ENCODE measurements around the gene MSMO1. TPM values are rescaled to one million over a fixed set of nuclear protein-coding genes. Genes with fewer than 3 reads are reported as not detected.

MSMO1 gene
- polyA plus RNA-seq, 1 donor (not counting 4 experiments of a cell fraction or from before 2014, with no cell fraction given) = 541 TPM

- H3K9me3 ChIP-seq (ENCODE audit: control insufficient read depth, low read depth, low read length) = no peaks in the 10 kb centered on the region
- DNase-seq (ENCODE audit: low read depth, low spot score) (no peak), FAIRE-seq (no peak)
- H3K4me1 ChIP-seq (ENCODE audit: control insufficient read depth, extremely low read depth, insufficient read depth, low read length) = peaks cover 1% of the 10 kb centered on the region
- no peak overlapping the region for H3K4me2 ChIP-seq (ENCODE audit: control insufficient read depth, extremely low read depth, insufficient read depth, low read depth, low read length)
- TF ChIP-seq CTCF (optimal IDR thresholded peaks at IDR 0.05 in 1 of 3, IDR thresholded peaks at IDR 0.05 in 1 of 3, conservative IDR thresholded peaks at IDR 0.05 in 1 of 3; ENCODE audit: extremely low read depth in 1 of 3, insufficient read depth in 2 of 3, low read length in 3 of 3) (no peak), EZH2 (IDR thresholded peaks at IDR 0.05; ENCODE audit: low read length) (no peak)
- H4K20me1 ChIP-seq (ENCODE audit: control insufficient read depth, extremely low read depth, insufficient read depth, low read length) = no peaks in the 10 kb centered on the region
- H3K27ac ChIP-seq (ENCODE audit: control insufficient read depth, insufficient read depth, low read length) = no peak overlapping the region
- H3K27me3 ChIP-seq (ENCODE audit: control insufficient read depth, extremely low read depth, insufficient read depth, low read length) = no peaks in the 10 kb centered on the region
- dilution Hi-C loops (cut with MboI; ENCODE audit: extremely low pct_ligation_motif_present, low sequenced_read_pairs) = no loop called here
- peaks cover 1% of the 10 kb centered on the region for H3K79me2 ChIP-seq (ENCODE audit: control insufficient read depth, insufficient read depth, low read length)
- H3K36me3 ChIP-seq (ENCODE audit: control insufficient read depth in 2 of 2, extremely low read depth in 1 of 2, insufficient read depth in 2 of 2, low read length in 2 of 2) = peaks cover 0 to 6% of the 10 kb centered on the region in 2 experiments
- H3K9ac ChIP-seq (ENCODE audit: control insufficient read depth, extremely low read depth, insufficient read depth, low read length) = no peak overlapping the region
- H2AFZ ChIP-seq (ENCODE audit: control insufficient read depth, low read length) = no peak overlapping the region
- no peak overlapping the region for H3K4me3 ChIP-seq (ENCODE audit: control insufficient read depth in 2 of 3, extremely low read depth in 1 of 3, insufficient read depth in 2 of 3, low read depth in 1 of 3, low read length in 3 of 3)
- H3K9me1 ChIP-seq (ENCODE audit: control insufficient read depth, extremely low read depth, insufficient read depth, low read length) = peaks cover 3% of the 10 kb centered on the region
Measured at GRCh38 chr4:165293927-165294649, 33.4 kb upstream of the MSMO1 start.

- TF ChIP-seq EZH2 (IDR thresholded peaks at IDR 0.05; ENCODE audit: low read length) (no peak), CTCF (optimal IDR thresholded peaks at IDR 0.05 in 1 of 3, IDR thresholded peaks at IDR 0.05 in 1 of 3, conservative IDR thresholded peaks at IDR 0.05 in 1 of 3; ENCODE audit: extremely low read depth in 1 of 3, insufficient read depth in 2 of 3, low read length in 3 of 3) (no peak)
- no peaks in the 10 kb centered on the region for H4K20me1 ChIP-seq (ENCODE audit: control insufficient read depth, extremely low read depth, insufficient read depth, low read length)
- peaks cover 0 to 6% of the 10 kb centered on the region in 2 experiments for H3K36me3 ChIP-seq (ENCODE audit: control insufficient read depth in 2 of 2, extremely low read depth in 1 of 2, insufficient read depth in 2 of 2, low read length in 2 of 2)
- H2AFZ ChIP-seq (ENCODE audit: control insufficient read depth, low read length) = no peak overlapping the region
- no peak overlapping the region for H3K27ac ChIP-seq (ENCODE audit: control insufficient read depth, insufficient read depth, low read length)
- no peaks in the 10 kb centered on the region for H3K9me3 ChIP-seq (ENCODE audit: control insufficient read depth, low read depth, low read length)
- dilution Hi-C loops (cut with MboI; ENCODE audit: extremely low pct_ligation_motif_present, low sequenced_read_pairs) = no loop called here
- H3K9ac ChIP-seq (ENCODE audit: control insufficient read depth, extremely low read depth, insufficient read depth, low read length) = no peak overlapping the region
- H3K9me1 ChIP-seq (ENCODE audit: control insufficient read depth, extremely low read depth, insufficient read depth, low read length) = peaks cover 3% of the 10 kb centered on the region
- H3K4me2 ChIP-seq (ENCODE audit: control insufficient read depth, extremely low read depth, insufficient read depth, low read depth, low read length) = no peak overlapping the region
- H3K4me3 ChIP-seq (ENCODE audit: control insufficient read depth in 2 of 3, extremely low read depth in 1 of 3, insufficient read depth in 2 of 3, low read depth in 1 of 3, low read length in 3 of 3) = no peak overlapping the region
- H3K27me3 ChIP-seq (ENCODE audit: control insufficient read depth, extremely low read depth, insufficient read depth, low read length) = no peaks in the 10 kb centered on the region
- no peaks in the 10 kb centered on the region for H3K4me1 ChIP-seq (ENCODE audit: control insufficient read depth, extremely low read depth, insufficient read depth, low read length)
- FAIRE-seq = no peak
- H3K79me2 ChIP-seq (ENCODE audit: control insufficient read depth, insufficient read depth, low read length) = peaks cover 1% of the 10 kb centered on the region
- DNase-seq (ENCODE audit: low read depth, low spot score) = no peak
Measured at GRCh38 chr4:165294907-165295306, 32.6 kb upstream of the MSMO1 start.
